ENCODE data around the gene AOPEP. TPM values are rescaled to one million over a fixed set of nuclear protein-coding genes. Genes with fewer than 3 reads are reported as not detected.
A peak's percentile ranks its signal among the peaks of the same experiment; 100 is the strongest.

AOPEP gene
- total RNA-seq, 1 experiment from 2014 or later = 39.6 TPM

- Histone ChIP-seq H3K4me1 (replicated peaks) (peaks cover 20% of the 10 kb centered on the region), H3K27ac (no peak overlapping the region), H3K9me3 (replicated peaks) (no peaks in the 10 kb centered on the region), H3K36me3 (no peaks in the 10 kb centered on the region), H3K4me3 (no peak overlapping the region), H3K27me3 (replicated peaks) (no peaks in the 10 kb centered on the region)
- no peak for DNase-seq (ENCODE audit: low read depth in 1 of 2, low spot score in 2 of 2)
Observed at GRCh38 chr9:94699715-94700373, 26.7 kb upstream of the AOPEP start.

- H3K4me3 ChIP-seq = no peak overlapping the region
- no peaks in the 10 kb centered on the region for H3K27me3 ChIP-seq (replicated peaks)
- H3K9me3 ChIP-seq (replicated peaks) = no peaks in the 10 kb centered on the region
- DNase-seq (ENCODE audit: low read depth in 1 of 2, low spot score in 2 of 2) = peak in 1 of 2 experiments; percentile 42
- peaks cover 21% of the 10 kb centered on the region for H3K4me1 ChIP-seq (replicated peaks)
- H3K36me3 ChIP-seq = no peaks in the 10 kb centered on the region
- H3K27ac ChIP-seq = no peak overlapping the region
Observed at GRCh38 chr9:94700445-94700844, 26.1 kb upstream of the AOPEP start.

GRCh38 chr9:94703488-94704140 lies 22.9 kb upstream of the AOPEP start:
- Histone ChIP-seq H3K27ac (no peak overlapping the region), H3K27me3 (replicated peaks) (no peaks in the 10 kb centered on the region), H3K4me1 (replicated peaks) (peaks cover 17% of the 10 kb centered on the region), H3K9me3 (replicated peaks) (no peaks in the 10 kb centered on the region), H3K4me3 (no peak overlapping the region), H3K36me3 (no peaks in the 10 kb centered on the region)
- DNase-seq (ENCODE audit: low read depth in 1 of 2, low spot score in 2 of 2) = no peak

DNA sequence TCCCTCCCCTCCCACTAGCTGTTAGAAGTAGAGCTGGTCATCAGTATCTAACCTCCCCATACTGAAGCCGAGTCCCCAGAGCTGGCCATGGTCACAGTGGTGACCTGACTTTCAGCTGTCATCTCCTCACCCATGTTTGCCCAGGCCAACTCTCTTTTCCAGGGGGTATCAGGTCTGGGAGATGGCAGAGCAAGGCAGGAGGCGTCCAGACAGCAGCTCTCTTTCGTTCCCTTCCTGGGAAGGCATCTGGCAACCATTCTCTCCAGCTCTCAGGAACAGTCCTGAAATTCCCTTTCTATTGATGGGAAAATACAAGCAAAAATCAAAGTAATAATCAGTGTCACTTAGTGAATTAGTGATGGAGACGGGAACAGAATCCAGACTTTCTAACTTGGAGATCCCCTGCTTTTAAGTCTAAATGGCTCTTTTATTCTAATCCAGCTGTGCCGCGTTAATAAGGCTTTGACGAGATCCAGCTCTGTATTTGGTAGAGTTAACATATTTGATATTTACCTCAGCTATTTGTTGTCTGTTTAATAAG lies 21.3 kb upstream of the AOPEP start:
- Histone ChIP-seq H3K27me3 (replicated peaks) (no peaks in the 10 kb centered on the region), H3K4me1 (replicated peaks) (peaks cover 10% of the 10 kb centered on the region), H3K27ac (no peak overlapping the region), H3K36me3 (no peaks in the 10 kb centered on the region), H3K4me3 (no peak overlapping the region), H3K9me3 (replicated peaks) (no peaks in the 10 kb centered on the region)
- DNase-seq (ENCODE audit: low read depth in 1 of 2, low spot score in 2 of 2) = no peak

DNA sequence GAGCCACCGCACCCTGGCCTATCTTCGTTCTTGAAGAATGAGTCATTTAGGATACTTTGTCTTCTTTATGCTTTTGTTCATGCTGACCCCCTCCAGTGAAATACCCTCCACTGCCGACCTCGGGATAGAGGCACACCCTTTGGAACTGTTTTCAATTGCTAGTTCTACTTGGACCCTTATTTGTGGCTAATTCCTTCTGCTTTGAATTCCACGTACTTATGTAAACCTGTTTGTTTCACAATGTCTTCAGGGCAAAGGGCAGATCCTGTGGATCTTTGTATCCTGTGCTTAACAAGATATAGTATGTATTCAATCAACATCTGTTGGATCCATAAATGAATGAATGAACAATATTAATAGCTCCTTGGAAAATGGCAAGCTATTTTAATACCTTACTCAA lies 19.6 kb upstream of the AOPEP start:
- Histone ChIP-seq H3K4me3 (no peak overlapping the region), H3K4me1 (replicated peaks) (peaks cover 10% of the 10 kb centered on the region), H3K27ac (no peak overlapping the region), H3K9me3 (replicated peaks) (no peaks in the 10 kb centered on the region), H3K27me3 (replicated peaks) (no peaks in the 10 kb centered on the region), H3K36me3 (no peaks in the 10 kb centered on the region)
- DNase-seq (ENCODE audit: low read depth in 1 of 2, low spot score in 2 of 2) = no peak

DNA sequence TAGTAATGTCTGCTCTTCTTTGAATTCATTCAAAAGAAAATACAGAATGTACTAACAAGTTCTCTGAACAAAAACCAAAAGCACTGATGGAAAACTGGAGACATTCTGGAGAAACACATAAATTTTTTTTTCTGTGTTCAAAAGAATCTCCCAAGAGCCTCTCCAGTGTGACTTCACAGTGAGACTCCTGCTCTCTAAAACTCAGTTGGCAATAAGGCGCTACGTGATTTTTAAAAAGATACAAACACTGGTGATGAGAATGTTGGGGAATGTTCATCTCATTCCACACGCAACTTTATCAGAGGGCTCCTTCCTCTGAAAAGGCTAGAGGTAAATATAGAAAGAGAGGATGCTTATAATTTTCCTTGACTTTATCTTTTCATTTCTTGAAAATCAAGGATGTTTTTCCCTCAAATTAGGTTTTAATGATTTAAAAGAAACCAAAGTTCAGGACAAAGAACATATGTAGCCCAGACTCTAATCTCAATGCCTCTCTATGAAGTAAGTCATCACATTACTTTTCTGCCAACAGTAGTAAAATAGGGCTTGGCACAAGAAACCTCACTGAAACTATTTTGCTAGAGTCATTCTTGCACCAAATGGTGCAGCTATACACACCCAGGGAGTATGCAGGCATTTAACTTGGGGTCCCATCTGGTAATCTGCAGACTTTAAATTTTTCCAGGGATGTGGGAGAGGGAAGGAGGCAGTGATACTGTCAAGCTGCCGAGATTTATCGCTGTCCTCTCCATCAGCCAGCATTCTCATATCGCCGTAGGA lies 12.9 kb upstream of the AOPEP start:
- H3K27ac ChIP-seq = no peak overlapping the region
- H3K27me3 ChIP-seq (replicated peaks) = no peaks in the 10 kb centered on the region
- H3K4me3 ChIP-seq = no peak overlapping the region
- DNase-seq (ENCODE audit: low read depth in 1 of 2, low spot score in 2 of 2) = no peak
- peaks cover under 1% of the 10 kb centered on the region; the same call in 1 of the 2 replicates for H3K4me1 ChIP-seq (replicated peaks)
- H3K36me3 ChIP-seq = no peaks in the 10 kb centered on the region
- no peaks in the 10 kb centered on the region for H3K9me3 ChIP-seq (replicated peaks)

GRCh38 chr9:94714494-94714893 lies 12.0 kb upstream of the AOPEP start:
- no peak overlapping the region for H3K27ac ChIP-seq
- H3K36me3 ChIP-seq = no peaks in the 10 kb centered on the region
- no peak for DNase-seq (ENCODE audit: low read depth in 1 of 2, low spot score in 2 of 2)
- H3K27me3 ChIP-seq (replicated peaks) = no peaks in the 10 kb centered on the region
- no peaks in the 10 kb centered on the region for H3K9me3 ChIP-seq (replicated peaks)
- peaks cover 4% of the 10 kb centered on the region for H3K4me1 ChIP-seq (replicated peaks)
- H3K4me3 ChIP-seq = no peak overlapping the region

DNA sequence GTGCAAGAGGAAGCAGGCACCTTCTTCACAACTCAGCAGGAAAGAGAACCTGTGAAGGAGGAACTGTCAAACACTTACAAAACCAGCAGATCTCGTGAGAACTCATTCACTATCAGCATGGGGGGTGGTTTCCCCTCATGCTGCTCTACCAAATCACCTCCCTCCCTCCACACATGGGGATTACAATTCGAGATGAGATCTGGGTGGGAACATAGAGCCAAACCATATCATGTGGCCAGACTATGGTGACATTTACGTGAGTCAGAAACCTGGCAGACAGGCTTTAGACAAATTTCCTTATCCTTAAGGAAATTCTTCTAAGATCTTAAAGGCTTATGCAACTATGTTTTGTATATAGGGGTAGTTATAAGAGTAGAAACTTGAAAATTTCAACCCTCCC lies 8.7 kb upstream of the AOPEP start:
- no peaks in the 10 kb centered on the region for H3K27me3 ChIP-seq (replicated peaks)
- no peak overlapping the region for H3K4me3 ChIP-seq
- H3K36me3 ChIP-seq = no peaks in the 10 kb centered on the region
- peaks cover 11% of the 10 kb centered on the region for H3K4me1 ChIP-seq (replicated peaks)
- no peak overlapping the region for H3K27ac ChIP-seq
- no peak for DNase-seq (ENCODE audit: low read depth in 1 of 2, low spot score in 2 of 2)
- no peaks in the 10 kb centered on the region for H3K9me3 ChIP-seq (replicated peaks)

GRCh38 chr9:94718936-94719335 lies 7.6 kb upstream of the AOPEP start:
- H3K9me3 ChIP-seq (replicated peaks) = no peaks in the 10 kb centered on the region
- H3K27me3 ChIP-seq (replicated peaks) = no peaks in the 10 kb centered on the region

GRCh38 chr9:94719878-94720277 lies 6.6 kb upstream of the AOPEP start:
- Histone ChIP-seq H3K4me1 (replicated peaks) (peaks cover 16% of the 10 kb centered on the region), H3K9me3 (replicated peaks) (no peaks in the 10 kb centered on the region), H3K27me3 (replicated peaks) (no peaks in the 10 kb centered on the region), H3K27ac (peak overlapping the region; percentile 39; the same call in 1 of the 2 replicates), H3K36me3 (no peaks in the 10 kb centered on the region), H3K4me3 (no peak overlapping the region)
- DNase-seq (ENCODE audit: low read depth in 1 of 2, low spot score in 2 of 2) = no peak

More at GRCh38 chr9:94718936-94719335, 7.6 kb upstream of the AOPEP start:
- H3K27ac ChIP-seq = no peak overlapping the region
- no peak overlapping the region for H3K4me3 ChIP-seq
- DNase-seq (ENCODE audit: low read depth in 1 of 2, low spot score in 2 of 2) = no peak
- H3K36me3 ChIP-seq = no peaks in the 10 kb centered on the region
- peaks cover 11% of the 10 kb centered on the region for H3K4me1 ChIP-seq (replicated peaks)

GRCh38 chr9:94720846-94721549 lies 5.5 kb upstream of the AOPEP start:
- DNase-seq (ENCODE audit: low read depth in 1 of 2, low spot score in 2 of 2) = no peak

DNA sequence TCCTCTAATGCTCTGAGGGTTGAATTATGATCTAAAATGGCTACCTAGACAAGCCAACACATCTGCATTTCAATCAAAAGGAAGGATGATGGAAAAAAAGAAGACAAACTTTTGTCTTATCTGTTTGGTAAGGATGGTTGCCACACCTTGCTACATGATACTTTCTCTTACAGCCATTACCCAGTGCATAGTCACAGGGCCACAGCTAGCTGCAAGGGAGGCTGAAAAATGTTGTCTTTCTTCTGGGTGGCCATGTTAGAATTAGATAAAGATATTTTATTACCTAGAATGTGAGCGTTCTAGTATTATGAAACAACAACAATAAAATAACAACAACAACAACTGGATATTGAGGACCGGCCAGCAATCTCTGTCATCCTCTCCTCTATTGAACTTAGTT lies 4.7 kb upstream of the AOPEP start:
- no peak overlapping the region for H3K4me3 ChIP-seq
- no peak for DNase-seq (ENCODE audit: low read depth in 1 of 2, low spot score in 2 of 2)
- H3K9me3 ChIP-seq (replicated peaks) = no peaks in the 10 kb centered on the region
- no peak overlapping the region for H3K27ac ChIP-seq
- H3K4me1 ChIP-seq (replicated peaks) = peaks cover 17% of the 10 kb centered on the region
- 0 out of 2 replicates have a peak, but pooled peaks cover 2% of the 10 kb centered on the region for H3K36me3 ChIP-seq
- no peaks in the 10 kb centered on the region for H3K27me3 ChIP-seq (replicated peaks)

More at GRCh38 chr9:94720846-94721549, 5.5 kb upstream of the AOPEP start:
- Histone ChIP-seq H3K27ac (no peak overlapping the region), H3K4me3 (no peak overlapping the region), H3K9me3 (replicated peaks) (no peaks in the 10 kb centered on the region), H3K27me3 (replicated peaks) (no peaks in the 10 kb centered on the region), H3K4me1 (replicated peaks) (peaks cover 17% of the 10 kb centered on the region), H3K36me3 (no peaks in the 10 kb centered on the region)

- no peak overlapping the region for H3K27ac ChIP-seq
- 0 out of 2 replicates have a peak, but pooled peaks cover 3% of the 10 kb centered on the region for H3K36me3 ChIP-seq
- H3K9me3 ChIP-seq (replicated peaks) = no peaks in the 10 kb centered on the region
- H3K4me3 ChIP-seq = no peak overlapping the region
- H3K4me1 ChIP-seq (replicated peaks) = peaks cover 10% of the 10 kb centered on the region
- DNase-seq (ENCODE audit: low read depth in 1 of 2, low spot score in 2 of 2) = no peak
- H3K27me3 ChIP-seq (replicated peaks) = no peaks in the 10 kb centered on the region
Observed at GRCh38 chr9:94725293-94725692, 1.2 kb upstream of the AOPEP start.

Measured in SJSA1 (cell line).